H1 (cell line): ENCODE measurements around the gene ZNF140. TPM values are rescaled to one million over a fixed set of nuclear protein-coding genes. Genes with fewer than 3 reads are reported as not detected.
A peak's percentile ranks its signal among the peaks of the same experiment; 100 is the strongest.

Source experiments
- CTCF ChIA-PET: fragments of 300-600 bp; sonication (Branson Sonifier 250); formaldehyde crosslinking; loops from one replicate; lab custom pipeline; 2021; ENCODE audit not compliant: partially characterized antibody; lab: Charles Lee
- POLR2A ChIA-PET: fragments of 300-600 bp; sonication (Branson Sonifier 250); formaldehyde crosslinking; loops from one replicate; lab custom pipeline; 2021; ENCODE audit warnings: inconsistent platforms; ENCODE audit not compliant: partially characterized antibody; lab: Charles Lee
- DNase-seq, 2 experiments: peaks; one replicate each; pipeline versions ENCODE4 v3.0.0 to v3.0.0-alpha.2; 2010 to 2022; ENCODE audit warnings: low spot score in 2 of 2, low read depth in 1 of 2, mixed read lengths in 1 of 2
- FAIRE-seq: peaks from 2 replicates; lab custom pipeline; 2011; peaks lifted over from hg19 to GRCh38; lab: Jason Lieb, UNC
- H2AFZ ChIP-seq: 2 replicates; pipeline ENCODE4 v1.8.1; 2012; ENCODE audit warnings: low read length, inconsistent platforms
- H2AK5ac ChIP-seq: 2 replicates; pipeline ENCODE4 v1.6.1; 2013; ENCODE audit warnings: low read depth, low read length
- H2BK120ac ChIP-seq: replicated peaks from 2 replicates; pipeline ENCODE3; 2013; ENCODE audit warnings: low read depth, low read length, inconsistent platforms
- H2BK12ac ChIP-seq: 2 replicates; pipeline ENCODE4 v1.6.1; 2013; ENCODE audit warnings: low read depth, low read length
- H2BK15ac ChIP-seq: 2 replicates; pipeline ENCODE4 v1.6.1; 2013; ENCODE audit warnings: low read length
- H2BK20ac ChIP-seq: 2 replicates; pipeline ENCODE4 v1.6.1; 2013; ENCODE audit warnings: low read length
- H2BK5ac ChIP-seq: 2 replicates; pipeline ENCODE4 v1.6.1; 2013; ENCODE audit warnings: low read depth, low read length
- H3K14ac ChIP-seq: 2 replicates; pipeline ENCODE4 v1.6.1; 2013; ENCODE audit warnings: inconsistent platforms; ENCODE audit not compliant: insufficient read length
- H3K18ac ChIP-seq: 2 replicates; pipeline ENCODE4 v1.6.1; 2013; ENCODE audit warnings: low read length; ENCODE audit errors: extremely low read depth
- H3K23ac ChIP-seq: 2 replicates; pipeline ENCODE4 v1.6.1; 2013; ENCODE audit warnings: inconsistent platforms; ENCODE audit not compliant: insufficient read length
- H3K23me2 ChIP-seq: 2 replicates; pipeline ENCODE4 v1.6.1; 2013; ENCODE audit warnings: low read depth, low read length
- H3K27ac ChIP-seq: 2 replicates; pipeline ENCODE4 v1.6.1; 2011; ENCODE audit warnings: low read depth, low read length, inconsistent platforms
- H3K27me3 ChIP-seq, 4 experiments: replicated peaks in 1 of 4; 1 replicate in 1 of 4; 2 replicates in 3 of 4; pipeline versions ENCODE4 v1.6.1 to v1.8.1; 2011 to 2013; ENCODE audit warnings: low read length in 3 of 4, mild to moderate bottlenecking in 3 of 4, inconsistent platforms in 2 of 4, mixed read lengths in 2 of 4, moderate library complexity in 1 of 4; ENCODE audit not compliant: control insufficient read depth in 3 of 4, insufficient read depth in 3 of 4; ENCODE audit errors: extremely low read depth in 1 of 4
- H3K36me3 ChIP-seq, 4 experiments: 2 replicates each; pipeline versions ENCODE4 v1.6.1 to v1.8.1; 2011 to 2013; ENCODE audit warnings: mild to moderate bottlenecking in 4 of 4, low read length in 3 of 4, moderate library complexity in 2 of 4, control low read depth in 1 of 4, inconsistent platforms in 1 of 4; ENCODE audit not compliant: insufficient read depth in 4 of 4, control insufficient read depth in 2 of 4
- H3K4ac ChIP-seq: replicated peaks from 2 replicates; pipeline ENCODE3; 2013; ENCODE audit warnings: low read length, low read depth, mixed read lengths, inconsistent platforms; ENCODE audit not compliant: insufficient read length
- H3K4me1 ChIP-seq, 4 experiments: replicated peaks in 1 of 4; 1 replicate in 1 of 4; 2 replicates in 3 of 4; pipeline versions ENCODE4 v1.6.1 to v1.8.1; 2011 to 2013; ENCODE audit warnings: low read length in 3 of 4, inconsistent platforms in 2 of 4, mixed read lengths in 1 of 4; ENCODE audit not compliant: insufficient read depth in 4 of 4, control insufficient read depth in 3 of 4
- H3K4me2 ChIP-seq, 2 experiments: 2 replicates each; pipeline versions ENCODE4 v1.6.1 to v1.8.1; 2011 to 2013; ENCODE audit warnings: low read depth in 2 of 2, low read length in 2 of 2, control low read depth in 1 of 2, inconsistent platforms in 1 of 2, mild to moderate bottlenecking in 1 of 2; ENCODE audit not compliant: insufficient read depth in 1 of 2
- H3K4me3 ChIP-seq, 4 experiments: fragments of 200-600, 300-600 bp in 1 of 4; sonication (generic), shearing (Covaris generic), sonication (Bioruptor Twin) in 1 of 4; 2 replicates each; pipeline versions ENCODE4 v1.5.1 to v1.8.1; 2011 to 2016; ENCODE audit warnings: low read length in 4 of 4, low read depth in 3 of 4, control low read depth in 2 of 4, inconsistent platforms in 2 of 4, mild to moderate bottlenecking in 2 of 4, mixed read lengths in 1 of 4, moderate library complexity in 1 of 4; ENCODE audit not compliant: insufficient read depth in 2 of 4; ENCODE audit errors: extremely low read depth in 1 of 4
- H3K56ac ChIP-seq: replicated peaks from 2 replicates; pipeline ENCODE3; 2013; ENCODE audit warnings: low read depth, mild to moderate bottlenecking, mixed read lengths, low read length, inconsistent platforms; ENCODE audit not compliant: insufficient read length
- H3K79me1 ChIP-seq: 2 replicates; pipeline ENCODE4 v1.6.1; 2013; ENCODE audit warnings: low read depth, low read length, control low read depth
- H3K79me2 ChIP-seq, 2 experiments: 2 replicates each; pipeline versions ENCODE4 v1.6.1 to v1.8.1; 2012 to 2013; ENCODE audit warnings: low read length in 2 of 2, mild to moderate bottlenecking in 2 of 2, inconsistent platforms in 1 of 2; ENCODE audit not compliant: insufficient read depth in 2 of 2, control insufficient read depth in 1 of 2
- H3K9ac ChIP-seq, 4 experiments: replicated peaks in 1 of 4; 1 replicate in 1 of 4; 2 replicates in 3 of 4; pipeline versions ENCODE4 v1.6.1 to v1.8.1; 2011 to 2013; ENCODE audit warnings: low read depth in 3 of 4, low read length in 3 of 4, control low read depth in 2 of 4, mild to moderate bottlenecking in 2 of 4, moderate library complexity in 2 of 4, inconsistent platforms in 1 of 4; ENCODE audit errors: extremely low read depth in 1 of 4
- H3K9me3 ChIP-seq, 2 experiments: 2 replicates each; pipeline versions ENCODE4 v1.6.1 to v1.8.1; 2012 to 2013; ENCODE audit warnings: mild to moderate bottlenecking in 2 of 2, moderate library complexity in 2 of 2, control low read depth in 1 of 2, inconsistent platforms in 1 of 2, low read depth in 1 of 2, low read length in 1 of 2, mixed read lengths in 1 of 2; ENCODE audit not compliant: insufficient read depth in 2 of 2
- H4K20me1 ChIP-seq, 2 experiments: replicated peaks in 1 of 2; 2 replicates each; pipeline versions ENCODE3 to v1.8.1; 2011 to 2013; ENCODE audit warnings: inconsistent platforms in 2 of 2, low read length in 2 of 2, mild to moderate bottlenecking in 1 of 2; ENCODE audit not compliant: insufficient read depth in 2 of 2, control insufficient read depth in 1 of 2
- H4K5ac ChIP-seq: 2 replicates; pipeline ENCODE4 v1.6.1; 2013; ENCODE audit warnings: low read length, low read depth, mixed read lengths, inconsistent platforms; ENCODE audit not compliant: insufficient read length
- H4K8ac ChIP-seq: 2 replicates; pipeline ENCODE4 v1.8.0; 2013; ENCODE audit warnings: mild to moderate bottlenecking, moderate library complexity, low read length, inconsistent platforms; ENCODE audit not compliant: insufficient read depth; ENCODE audit errors: extremely low read depth
- H4K91ac ChIP-seq: replicated peaks from 2 replicates; pipeline ENCODE3; 2013; ENCODE audit warnings: low read length, mixed read lengths, inconsistent platforms; ENCODE audit not compliant: insufficient read length
- WGBS, 2 experiments: shearing (Covaris generic) in 1 of 2; methylation state at CpG; one replicate each; pipeline versions ENCODE4 v1.1.6 to v1.1.7; 2013 to 2015; ENCODE audit warnings: low lambda C conversion rate in 2 of 2, mixed read lengths in 2 of 2, inconsistent platforms in 1 of 2, low coverage in 1 of 2, missing lambda C conversion rate in 1 of 2; ENCODE audit not compliant: insufficient replicate concordance in 2 of 2, insufficient coverage in 1 of 2, insufficient read length in 1 of 2; ENCODE audit errors: extremely low coverage in 1 of 2, missing lambda C conversion rate in 1 of 2; 5-methylcytosine and 5-hydroxymethylcytosine counted together
- polyA plus RNA-seq, 7 experiments: library from polyadenylated mRNA; depleted of rRNA in 3 of 7; stranded (reverse) in 5 of 7; unstranded in 2 of 7; fragments of >200 nt in 5 of 7; fragments of 200-250 nt in 2 of 7; gene quantifications; 1 replicate in 5 of 7; 2 replicates in 1 of 7; 4 replicates in 1 of 7; pipeline versions ENCODE4 v1.2.1 to v1.2.3, GENCODE V29; 2011 to 2013; ENCODE audit warnings: missing spikeins in 2 of 7, mixed read lengths in 2 of 7
- total RNA-seq: library from RNA; stranded (reverse); fragmentation: NEBNext Ultra II Directional; extraction: Animal tissue kit (Norgen Biotek cat#: 25700); gene quantifications from 2 replicates; pipeline ENCODE4 v1.2.1, GENCODE V29; 2021

Gene ZNF140
- total and polyA plus RNA-seq, 2 of the 8 experiments (the other 6 are each of a cell fraction or from before 2014, with no cell fraction given), result 7.5 to 14.3 TPM

DNA sequence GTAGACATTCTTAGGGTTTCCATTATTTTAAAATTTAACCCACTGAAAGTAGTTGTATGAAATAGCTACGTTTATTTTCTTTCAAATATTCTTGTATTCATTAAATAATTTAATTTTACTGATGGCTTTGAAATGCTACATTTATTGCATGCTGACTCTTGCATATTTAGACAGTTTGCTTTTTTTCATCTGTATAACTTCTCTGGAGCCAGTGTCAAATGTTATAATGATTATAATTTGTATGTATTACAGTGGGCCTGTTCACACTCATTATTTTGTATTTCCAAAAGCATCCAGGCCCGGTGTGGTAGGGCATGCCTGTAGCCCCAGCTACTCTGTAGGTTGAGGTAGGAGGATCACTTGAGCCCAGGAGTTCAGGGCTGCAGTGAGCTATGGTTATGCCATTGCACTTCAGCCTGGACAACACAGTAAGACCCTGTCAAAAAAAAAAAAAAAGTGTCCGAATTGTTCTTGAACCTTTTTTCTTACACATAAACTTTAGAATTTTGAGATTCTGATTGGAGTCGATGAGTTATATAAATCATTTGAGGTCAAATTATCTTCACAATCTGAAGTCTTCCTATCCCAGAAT lies 42.5 kb upstream of the ZNF140 start:
- H2BK15ac ChIP-seq, result no peak overlapping the region

More for the DNA sequence above, 42.5 kb upstream of the ZNF140 start:
- Histone ChIP-seq H2BK5ac (no peak overlapping the region), H4K20me1 (no peaks in the 10 kb centered on the region), H3K9ac (no peak overlapping the region), H3K36me3 (peaks cover 10 to 42% (median 26%) of the 10 kb centered on the region in 4 experiments; a peak in 7 of 8 replicates), H3K14ac (no peak overlapping the region), H2AK5ac (no peak overlapping the region), H4K8ac (no peak overlapping the region; the same call in 1 of the 2 replicates), H3K9me3 (peaks cover 45 to 46% of the 10 kb centered on the region in 2 experiments), H3K27me3 (no peaks in the 10 kb centered on the region), H3K23me2 (no peaks in the 10 kb centered on the region), H3K4me3 (peak overlapping the region; percentile 73 to 85 (median 78)), H3K79me2 (peaks cover 12 to 53% of the 10 kb centered on the region in 2 experiments), H3K18ac (no peak overlapping the region), H4K5ac (no peak overlapping the region), H3K27ac (0 out of 2 replicates have a peak overlapping the region, but pooled peaks have one; percentile 96), H3K4ac (no peak overlapping the region), H3K4me1 (no peaks in the 10 kb centered on the region), H4K91ac (no peak overlapping the region), H3K23ac (no peak overlapping the region), H2BK12ac (no peak overlapping the region), H3K79me1 (no peaks in the 10 kb centered on the region), H3K56ac (no peak overlapping the region), H2AFZ (no peak overlapping the region), H3K4me2 (peak overlapping the region; percentile 57 to 73), H2BK120ac (no peak overlapping the region), H2BK20ac (no peak overlapping the region)
- FAIRE-seq (no peak), DNase-seq (no peak)
- POLR2A ChIA-PET, result interaction anchor here (0.5 to 4.1 kb wide), 17 partner anchors 10 to 143 kb away, joined by 3 to 24 read pairs (median 6); partner anchors contain the start of genes ZNF10, ZNF140, ZNF26 and ZNF268
- CTCF ChIA-PET, result no interaction called here
- 64% methylated on average over 4 of the region's 4 CpGs; no CpG with 5 or more reads in 1 of the 2 experiments for WGBS, 2 experiments
